HG03432 (cell line): Measurements from ENCODE around the gene STXBP1.

Experiments used
- ATAC-seq: cut with Tn5 transposase; IDR thresholded peaks from one replicate; pipeline ENCODE4 v1.9.1; 2021; ENCODE audit warnings: mild to moderate bottlenecking, moderate library complexity; ENCODE audit not compliant: unreplicated experiment

The STXBP1 gene

DNA sequence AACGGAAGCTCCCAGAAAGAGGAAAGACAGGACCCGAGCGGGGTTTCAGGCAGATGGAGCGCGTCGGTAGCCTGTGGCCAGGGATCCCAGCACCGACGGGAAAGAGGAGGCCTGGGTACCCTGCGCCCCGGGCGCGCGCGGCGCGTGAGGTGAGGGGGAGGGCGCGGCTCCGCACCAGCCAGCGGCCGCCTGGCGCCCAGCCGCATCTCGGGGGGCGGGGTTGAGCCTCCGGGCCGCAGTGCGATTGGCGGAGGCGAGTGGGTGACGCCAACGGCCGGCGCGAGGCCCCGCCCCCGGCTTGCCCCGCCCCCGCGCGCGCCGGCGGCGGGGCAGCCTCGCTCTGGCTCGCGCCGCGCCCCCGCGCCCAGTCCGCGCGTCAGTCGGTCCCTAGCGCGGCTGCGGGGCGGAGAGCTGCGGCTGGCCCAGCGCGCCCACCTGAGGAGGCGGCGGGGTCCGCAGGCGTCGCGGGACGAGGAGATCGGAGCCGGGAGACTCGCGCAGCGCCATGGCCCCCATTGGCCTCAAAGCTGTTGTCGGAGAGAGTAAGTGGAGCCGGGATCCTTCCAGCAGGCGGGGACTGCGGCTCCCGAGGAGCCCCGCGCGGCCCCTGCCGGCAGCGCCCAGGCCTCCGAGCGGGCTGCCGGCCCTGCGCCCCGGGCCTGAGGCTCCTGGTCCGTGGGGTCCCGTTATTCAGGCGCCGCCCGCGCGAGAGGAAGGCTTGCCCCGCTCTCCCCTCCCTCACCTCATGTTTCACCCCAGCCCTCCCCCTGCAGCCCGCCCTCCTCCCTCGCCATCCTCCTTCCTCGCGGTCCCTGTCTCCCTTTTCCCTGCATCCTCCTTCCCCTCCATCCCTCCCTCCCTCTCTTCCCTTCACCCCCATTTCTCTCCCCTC is at the start of gene STXBP1:
Gene STXBP1, plus strand, starts transcription at position 379 of the 892 bp plus-strand sequence. Its CDS starts 127 bp downstream, at position 506.
- peak; percentile 93 for ATAC-seq

DNA sequence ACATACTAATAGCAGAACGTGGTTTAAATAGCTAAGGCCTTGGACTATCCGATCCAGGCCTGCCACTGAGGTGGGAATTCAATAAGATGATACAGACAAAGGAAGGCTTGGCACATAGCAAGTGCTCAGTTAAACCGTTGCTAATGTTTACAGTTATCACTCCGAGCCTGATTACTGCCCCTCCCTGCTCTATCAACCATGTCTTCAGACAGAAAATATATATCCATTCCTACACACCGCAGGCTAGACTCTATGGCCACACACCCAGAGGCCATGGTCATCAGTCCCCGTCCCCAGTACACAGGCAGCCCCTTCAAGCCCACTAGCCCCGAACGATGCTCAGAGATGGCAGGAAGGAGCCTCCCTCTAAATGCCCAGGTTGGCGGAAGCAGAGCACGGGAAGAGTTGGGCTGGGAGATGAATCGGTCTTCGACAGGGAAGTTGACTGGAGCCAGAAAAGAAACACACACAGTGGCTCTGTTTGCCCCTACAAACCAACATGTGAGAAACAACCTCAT is 49.7 kb upstream of the STXBP1 start:
- no peak for ATAC-seq

DNA sequence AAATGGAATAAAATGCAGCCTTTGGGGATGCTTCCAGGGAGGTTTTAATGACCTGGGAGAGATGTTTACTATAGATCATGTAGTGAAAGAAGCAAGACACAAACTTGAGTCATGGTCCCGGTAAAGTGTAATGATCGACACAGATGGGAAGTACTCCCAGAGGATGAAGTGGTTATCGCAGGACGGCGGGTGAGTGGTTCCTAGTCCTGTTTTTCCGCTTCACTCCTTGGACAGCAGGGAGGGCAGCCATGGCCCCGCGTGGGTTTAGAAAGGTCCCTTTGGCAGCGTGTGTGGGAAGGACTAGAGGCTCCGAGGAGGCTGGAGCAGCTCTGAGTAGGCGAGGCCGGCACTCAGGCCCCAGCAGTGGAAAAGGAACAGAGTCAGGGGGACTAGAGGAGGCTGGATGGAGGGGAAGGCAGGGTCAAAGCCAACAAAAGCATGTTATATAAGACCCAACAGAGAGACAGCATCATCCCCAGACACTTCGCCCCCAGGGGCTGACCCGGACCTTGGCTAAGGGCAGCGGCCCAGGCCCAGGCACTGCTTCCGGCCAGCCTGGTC is 49.2 kb upstream of the STXBP1 start:
- ATAC-seq: no peak

DNA sequence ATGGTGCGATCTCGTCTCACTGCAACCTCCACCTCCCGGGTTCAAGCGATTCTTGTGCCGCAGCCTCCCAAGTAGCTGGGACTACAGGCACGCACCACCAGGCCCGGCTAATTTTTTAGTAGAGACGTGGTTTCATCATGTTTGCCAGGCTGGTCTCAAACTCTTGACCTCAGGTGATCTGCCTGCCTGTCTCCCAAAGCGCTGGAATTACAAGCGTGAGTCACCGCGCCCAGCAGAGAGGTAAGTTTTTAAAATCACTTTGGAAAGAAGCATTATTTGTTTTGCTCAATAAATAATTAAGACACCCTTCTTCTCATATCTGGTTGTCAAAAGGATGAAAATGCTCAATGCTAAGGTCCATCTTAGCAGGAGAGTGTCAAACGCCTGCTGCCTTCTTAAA is 48.5 kb upstream of the STXBP1 start:
- ATAC-seq: no peak

DNA sequence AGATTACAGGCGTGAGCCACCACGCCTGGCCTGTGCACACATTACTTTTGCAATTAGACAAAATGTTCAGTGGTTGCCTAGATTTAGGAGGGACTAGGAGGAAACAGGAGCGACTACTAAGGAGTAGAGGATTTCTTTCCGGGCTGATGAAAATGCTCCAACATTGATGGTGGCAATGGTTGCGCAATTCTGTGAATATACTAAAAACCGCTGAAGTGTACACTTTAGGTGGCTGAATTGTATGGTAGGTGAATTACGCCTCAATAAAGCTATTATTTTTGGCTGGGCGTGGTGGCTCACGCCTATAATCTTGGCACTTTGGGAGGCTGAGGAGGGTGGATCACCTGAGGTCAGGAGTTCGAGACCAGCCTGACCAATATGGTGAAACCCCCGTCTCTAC is 46.8 kb upstream of the STXBP1 start:
- no peak for ATAC-seq

DNA sequence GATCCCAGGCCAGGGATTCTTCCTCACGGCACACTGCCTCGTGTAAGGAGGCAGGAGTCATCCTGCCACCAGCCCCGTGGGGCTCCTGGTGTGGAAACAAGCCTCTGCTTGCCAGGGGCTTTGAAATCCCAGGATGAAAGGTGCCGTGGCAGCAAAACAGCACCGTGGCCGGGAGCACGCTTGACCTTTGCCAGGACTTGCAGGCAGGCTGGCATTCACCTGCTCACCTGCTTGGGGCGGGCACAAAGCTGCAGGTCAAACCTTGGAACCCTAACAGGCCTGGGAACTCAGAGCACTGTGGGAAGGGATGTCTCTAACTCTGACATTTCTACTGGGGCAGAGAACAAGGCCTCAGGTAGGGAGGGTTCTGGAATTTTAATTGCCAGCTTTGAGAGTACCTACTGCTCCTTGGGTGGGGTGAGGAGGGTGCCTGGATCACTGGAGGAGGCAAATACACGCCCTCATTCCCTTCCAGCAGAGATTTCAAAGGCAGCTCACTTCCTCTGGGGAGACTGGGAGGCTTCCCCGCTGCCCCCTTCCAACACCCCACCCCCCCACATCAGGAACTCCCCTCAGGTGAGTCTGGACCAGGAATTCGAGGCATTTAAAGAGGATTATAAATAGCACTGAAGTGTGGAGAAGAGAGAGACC is 45.6 kb upstream of the STXBP1 start:
- no peak for ATAC-seq

DNA sequence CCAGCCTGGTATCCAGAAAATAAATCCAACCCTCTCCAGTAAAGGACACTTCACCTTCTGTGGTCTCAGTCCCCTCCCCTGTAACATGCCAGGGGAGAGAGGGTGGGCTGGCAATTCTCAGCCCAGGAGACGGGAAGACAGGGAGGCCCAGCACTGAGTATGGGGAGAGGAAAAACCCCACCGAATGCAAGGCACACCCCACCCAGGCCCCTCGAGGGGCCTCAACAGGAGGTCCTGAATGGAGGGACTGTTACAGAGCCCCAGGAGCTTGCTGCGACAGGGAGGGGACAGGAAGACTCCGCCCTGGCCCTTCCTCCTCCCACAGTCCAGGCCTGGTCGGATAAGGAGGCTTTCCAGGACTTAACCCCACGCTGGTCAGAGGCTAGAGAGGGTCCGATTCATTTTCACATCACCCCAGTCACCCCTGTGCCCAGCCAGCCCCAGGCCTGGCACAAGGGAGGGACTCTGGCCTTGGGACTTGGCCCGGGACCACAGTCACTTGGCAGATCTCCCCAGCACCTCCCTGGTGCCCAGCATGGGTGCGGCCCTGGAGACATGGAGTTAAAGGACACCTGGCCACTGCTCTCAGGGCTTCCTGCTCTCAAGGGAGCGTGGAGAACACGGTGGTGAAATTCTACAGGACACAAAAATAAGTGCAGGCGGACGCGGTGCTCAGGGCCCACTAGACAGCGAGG is 44.9 kb upstream of the STXBP1 start:
- ATAC-seq: no peak

DNA sequence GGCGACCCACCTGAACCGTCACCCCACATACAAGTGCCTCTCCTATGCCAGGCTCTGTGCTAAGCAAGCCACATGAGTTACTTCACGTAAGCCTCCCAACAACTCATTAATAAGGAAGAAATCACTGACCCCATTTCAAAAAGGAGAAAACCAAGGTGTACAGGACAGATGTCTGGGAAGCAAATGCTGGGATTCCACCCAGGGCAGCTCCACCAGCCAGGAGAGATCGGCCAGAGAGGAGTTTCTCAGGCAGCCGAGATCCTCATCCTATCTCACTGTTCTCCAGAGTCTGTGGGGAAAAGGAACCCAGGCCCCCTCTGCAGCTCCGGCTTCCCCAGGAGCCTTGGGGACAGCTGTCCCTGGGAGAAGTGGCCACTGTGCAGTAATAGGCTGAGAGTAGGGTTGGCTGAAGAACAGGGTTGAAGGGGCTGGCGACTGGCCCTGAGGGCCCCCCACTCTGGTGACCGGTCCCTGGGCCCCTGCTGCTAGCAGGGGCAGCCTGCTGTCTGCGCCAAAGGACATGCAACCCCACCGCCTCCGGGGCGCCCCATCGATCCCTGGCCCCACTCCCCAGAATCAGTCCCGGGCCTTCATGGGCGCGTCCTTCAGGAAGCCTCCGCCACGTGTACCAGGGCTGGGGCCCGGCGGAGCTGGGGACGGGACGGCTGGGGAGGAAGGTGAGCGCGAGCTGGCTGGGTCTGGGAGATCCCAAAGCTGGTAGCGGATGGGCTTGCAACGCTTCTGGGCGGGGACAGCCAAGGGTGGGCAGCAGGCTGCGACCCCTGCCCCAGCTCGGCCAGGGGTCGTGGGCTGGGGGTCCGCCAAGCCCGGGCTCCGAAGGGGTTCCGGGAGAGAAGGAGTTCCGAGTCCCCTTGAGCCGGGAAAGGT is 44.1 kb upstream of the STXBP1 start:
- peak; percentile 18 for ATAC-seq

DNA sequence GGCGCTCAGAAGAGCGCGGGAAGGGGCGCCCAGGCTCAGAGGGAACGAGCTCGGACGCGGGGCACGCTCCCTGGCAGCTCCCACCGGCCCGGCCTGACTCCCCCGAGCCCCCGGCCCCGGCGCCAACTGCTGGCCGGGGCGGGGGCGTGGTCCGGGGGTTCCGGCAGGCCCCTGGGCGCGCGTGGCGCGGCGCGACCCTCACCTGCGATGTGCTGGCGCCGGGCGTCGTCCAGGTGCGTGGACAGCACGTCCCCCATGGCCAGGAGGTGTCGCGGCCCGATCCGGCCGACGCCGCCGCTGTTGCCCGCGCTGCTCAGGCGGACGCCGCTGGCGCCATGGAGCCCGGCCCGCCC is 43.5 kb upstream of the STXBP1 start:
- ATAC-seq: no peak

DNA sequence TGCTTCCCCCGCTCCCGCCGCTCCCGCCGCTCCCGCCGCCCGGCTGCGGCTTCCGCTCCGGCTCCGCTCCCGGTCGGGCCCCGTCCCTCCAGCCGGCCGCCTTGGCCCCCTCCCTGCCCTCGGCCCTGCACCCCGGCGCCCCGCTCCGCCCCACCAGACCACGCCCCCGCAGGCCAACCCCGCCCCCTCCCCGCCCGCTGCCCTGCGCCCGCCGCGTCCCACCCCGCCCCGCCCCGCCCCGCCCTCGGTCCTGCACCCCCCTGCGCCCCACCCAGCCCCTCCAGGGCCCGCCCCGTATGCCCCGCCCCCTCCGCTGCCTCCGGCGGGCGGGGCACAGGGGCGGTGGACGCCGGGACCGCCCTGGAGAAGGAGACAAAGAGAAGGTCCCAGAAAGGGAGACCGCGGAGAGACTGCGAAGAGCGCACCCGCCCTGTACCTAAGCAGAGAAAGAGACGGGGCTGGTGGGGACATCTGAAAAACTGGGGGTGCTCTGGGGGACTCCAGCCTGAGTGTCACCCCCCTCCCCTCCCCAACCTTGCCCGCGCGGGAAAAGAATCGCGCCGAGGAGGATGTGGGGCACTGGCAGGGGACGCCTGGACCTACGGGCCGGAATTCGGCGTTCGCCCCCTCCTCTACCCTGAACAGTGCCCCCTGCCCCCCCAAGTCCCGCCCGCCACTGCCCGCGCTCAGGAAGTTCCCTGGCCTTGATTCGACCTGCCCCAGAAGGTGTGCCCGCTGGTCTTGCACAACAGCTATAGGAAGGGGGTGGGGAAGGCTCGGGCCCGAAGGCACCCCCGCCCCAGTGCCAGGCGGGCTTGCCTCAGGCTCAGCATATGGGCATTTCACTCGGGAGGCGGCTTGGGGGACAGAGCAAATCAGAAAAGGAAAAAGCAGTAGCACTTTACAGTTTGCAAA is 42.8 kb upstream of the STXBP1 start:
- peak; percentile 60 for ATAC-seq

DNA sequence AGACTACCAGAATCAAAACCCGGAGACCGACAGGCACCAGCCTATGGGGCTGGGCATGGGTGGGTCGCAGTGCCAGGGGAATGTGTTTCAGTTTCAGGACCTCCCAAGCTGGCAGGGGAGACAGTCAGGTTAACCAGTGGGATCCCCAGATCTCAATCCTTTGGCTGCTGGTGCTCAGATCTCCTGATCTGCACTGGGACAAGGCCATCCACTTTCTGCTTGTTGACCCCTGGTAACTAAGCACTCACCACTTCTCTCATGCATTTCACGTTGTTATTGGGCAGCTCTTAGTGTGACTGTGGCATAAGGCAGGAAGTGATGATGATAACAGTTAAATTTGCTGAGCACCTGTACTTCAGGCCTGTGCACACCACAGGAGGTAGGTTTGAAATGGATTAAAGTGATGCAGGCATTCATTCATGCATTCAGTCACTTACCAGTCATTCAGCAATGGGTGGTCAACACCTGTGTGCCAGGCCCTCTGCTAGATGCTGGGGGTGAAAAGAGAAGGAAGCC is 42.1 kb upstream of the STXBP1 start:
- ATAC-seq: peak; percentile 36

DNA sequence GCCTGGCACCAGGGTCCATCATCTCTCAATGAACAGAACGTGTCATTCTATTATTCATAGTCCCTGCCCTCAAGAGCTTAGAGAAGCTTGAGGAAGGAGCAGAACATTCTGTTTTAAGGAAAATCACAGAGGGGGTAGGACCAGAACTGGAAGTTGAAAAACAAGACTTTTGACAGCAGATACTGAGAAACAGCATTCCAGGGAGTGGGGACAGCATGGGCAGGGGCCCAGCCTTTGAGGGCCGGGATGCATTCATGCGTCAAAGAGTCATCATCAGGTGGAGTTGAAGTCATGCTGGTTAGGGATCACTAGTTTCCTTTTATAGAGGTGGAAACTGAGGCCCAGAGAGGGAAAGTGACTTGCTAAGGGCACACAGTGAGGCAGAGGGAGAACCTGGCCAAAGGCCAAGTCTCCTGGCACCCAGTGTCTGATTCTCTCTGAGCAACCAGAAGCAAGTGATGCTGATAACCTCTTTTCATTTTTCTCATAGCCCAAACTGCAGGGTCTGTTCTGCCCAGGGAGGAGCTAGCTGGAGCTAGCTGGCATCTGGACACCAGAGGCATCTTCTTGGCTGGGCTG is 41.5 kb upstream of the STXBP1 start:
- no peak for ATAC-seq

DNA sequence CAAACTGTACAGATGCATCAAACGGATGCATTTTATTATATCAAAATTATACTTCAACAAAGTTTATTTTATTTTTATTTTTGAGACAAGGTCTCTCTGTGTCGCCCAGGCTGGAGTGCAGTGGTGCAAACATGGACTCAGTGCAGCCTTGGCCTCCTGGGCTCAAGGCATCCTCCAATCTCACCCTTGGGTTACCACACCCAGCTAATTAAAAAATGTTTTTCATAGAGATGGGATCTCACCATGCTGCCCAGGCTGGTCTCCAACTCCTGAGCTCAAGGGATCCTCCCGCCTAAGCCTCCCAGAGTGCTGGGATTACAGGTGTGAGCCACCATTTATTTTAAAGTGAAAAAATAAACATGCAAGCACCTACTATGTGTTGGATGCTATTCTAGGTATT is 40.1 kb upstream of the STXBP1 start:
- ATAC-seq: no peak

DNA sequence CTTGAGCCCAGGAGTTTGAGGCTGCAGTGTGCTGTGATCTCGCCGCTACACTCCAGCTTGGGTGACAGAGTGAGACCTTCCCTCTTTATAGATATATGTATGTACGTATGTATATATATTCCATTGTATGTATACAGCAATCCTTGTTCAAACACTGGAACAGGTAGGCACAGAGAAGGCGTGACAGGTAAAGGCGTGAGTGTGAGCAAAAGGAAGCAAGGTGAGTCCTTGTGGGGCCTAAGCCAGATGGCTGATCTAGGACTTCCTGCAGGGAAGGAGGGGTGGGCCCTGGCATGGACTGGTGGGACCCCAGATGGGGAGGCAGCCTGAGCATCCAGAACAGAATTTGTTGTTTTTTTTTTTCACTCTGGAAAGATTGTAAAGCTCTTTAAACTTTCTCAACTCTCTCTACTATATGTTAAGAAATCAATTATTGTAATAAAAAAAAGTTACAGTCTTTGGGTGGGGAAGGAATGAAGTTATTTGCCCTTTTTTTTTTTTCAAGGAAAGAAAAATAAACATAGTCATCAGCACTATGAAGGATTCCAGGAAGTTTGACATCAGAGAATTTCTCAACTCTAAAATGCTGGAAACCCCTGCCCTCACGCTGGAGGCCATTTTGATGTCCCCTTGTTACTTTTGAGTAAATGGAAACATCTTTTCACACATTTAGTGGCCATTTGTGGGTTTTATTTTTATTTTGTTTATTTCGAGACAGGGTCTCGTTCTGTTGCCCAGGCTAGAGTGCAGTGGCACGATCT is 38.9 kb upstream of the STXBP1 start:
- ATAC-seq: no peak

DNA sequence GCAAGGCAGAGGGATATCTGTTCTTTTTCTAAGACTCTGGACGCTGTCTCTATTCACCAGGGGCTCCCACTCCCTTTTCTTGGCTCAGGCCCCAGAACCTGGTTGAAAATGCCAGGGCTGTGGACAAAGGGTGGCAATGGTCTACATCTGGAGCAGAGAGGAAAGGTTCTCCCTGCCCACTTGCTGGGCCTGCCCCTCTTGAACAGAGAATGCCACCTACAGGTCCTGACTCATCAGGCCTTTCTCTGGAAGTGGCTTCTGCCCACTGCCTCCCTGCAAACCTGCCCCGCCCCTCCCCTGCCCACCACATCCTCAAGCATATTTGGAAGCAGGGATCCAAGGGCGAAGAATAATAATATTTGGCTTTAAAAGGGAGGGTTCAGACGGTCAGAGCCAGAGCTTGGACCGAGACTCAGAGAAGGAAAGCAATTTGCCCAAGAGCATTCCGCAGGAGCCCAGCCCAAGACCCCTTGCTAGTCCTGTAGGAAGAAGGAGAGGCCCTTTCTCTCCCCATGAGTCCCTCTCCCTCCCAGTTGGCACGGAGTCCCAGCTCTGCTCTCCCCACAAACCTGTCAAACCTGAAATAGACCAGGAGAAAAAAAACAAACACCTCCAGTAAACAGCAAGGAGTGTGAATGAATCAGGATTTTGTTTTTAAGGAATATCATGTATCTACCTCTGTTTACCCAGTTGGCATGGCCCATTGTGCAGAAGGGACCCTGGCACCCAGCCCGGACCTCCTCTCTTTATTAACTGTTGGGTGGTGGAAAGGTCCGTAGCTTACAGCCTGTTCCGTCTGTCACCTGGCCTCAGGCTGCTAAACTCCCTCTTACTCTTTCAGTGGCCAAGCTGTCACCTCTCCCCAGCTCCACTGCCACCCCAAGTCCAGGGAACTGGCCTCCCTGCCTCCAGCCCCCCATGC is 37.7 kb upstream of the STXBP1 start:
- ATAC-seq: no peak

DNA sequence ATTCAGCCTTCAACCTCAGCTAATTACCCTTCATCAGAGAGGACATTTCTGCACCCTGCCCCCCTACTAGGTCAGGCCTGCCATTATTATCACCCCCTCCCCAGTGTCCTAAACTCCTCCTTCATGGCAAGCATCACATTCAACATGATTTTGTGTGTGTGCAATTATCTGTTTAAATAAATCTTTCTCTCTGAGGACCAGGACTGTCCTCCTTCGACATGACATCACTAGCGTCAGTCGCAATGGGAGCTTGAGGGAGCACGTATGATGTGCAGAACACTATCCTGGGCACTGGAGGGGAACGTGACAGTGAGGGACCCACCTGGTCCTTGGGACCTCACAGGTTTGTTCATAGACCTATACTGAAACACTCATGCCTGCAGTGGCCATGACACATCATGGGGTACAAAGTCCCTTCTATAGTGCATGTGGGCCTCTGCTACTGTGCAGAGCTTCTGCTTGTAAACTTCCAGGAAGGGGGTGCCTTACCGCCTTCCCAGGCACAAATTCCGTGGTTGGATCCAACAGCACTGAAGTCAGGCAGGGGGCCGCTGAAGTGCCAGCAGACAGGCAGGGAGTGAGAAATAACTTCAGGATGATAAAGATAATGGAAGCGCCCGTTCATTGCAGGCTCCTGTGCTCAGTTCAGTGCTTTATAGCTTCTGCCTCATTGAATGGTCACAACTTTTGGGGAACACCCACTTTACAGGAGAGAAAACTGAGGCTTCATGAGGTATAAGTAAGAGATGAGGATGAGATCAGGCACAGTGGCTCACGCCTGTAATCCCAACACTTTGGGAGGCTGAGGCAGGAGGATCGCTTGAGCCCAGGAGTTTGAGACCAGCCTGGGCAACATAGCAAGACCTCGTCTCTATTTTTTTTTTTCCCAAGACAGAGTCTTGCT is 36.0 kb upstream of the STXBP1 start:
- no peak for ATAC-seq
